K562 (cell line): ENCODE measurements around the gene LUC7L. TPM values are rescaled to one million over a fixed set of nuclear protein-coding genes. Genes with fewer than 3 reads are reported as not detected.

Experiments
- CBFA2T3 ChIP-seq: fragments of 450-650 bp; IDR thresholded peaks from 2 replicates; pipeline ENCODE4 v1.6.1; 2017
- DPF2 ChIP-seq: fragments of 450-650 bp; IDR thresholded peaks from 2 replicates; pipeline ENCODE4 v1.6.1; 2016
- ELF2 ChIP-seq: fragments of 250-450 bp; sonication (Bioruptor Pico); IDR thresholded peaks from 2 replicates; pipeline ENCODE4 v1.5.0; 2021; ENCODE audit warnings: mild to moderate bottlenecking
- ETV1 ChIP-seq: fragments of 450-650 bp; conservative IDR thresholded peaks from 2 replicates; pipeline ENCODE4 v1.6.1; 2016; ENCODE audit warnings: missing genetic modification characterization, control low read depth, low read depth, missing compliant biosample characterization
- HCFC1 ChIP-seq: IDR thresholded peaks from 2 replicates; pipeline ENCODE4 v1.6.1; 2012; ENCODE audit warnings: low read depth, low read length, improper control_type of control experiment
- KAT7 ChIP-seq: sonication (generic); formaldehyde crosslinking; IDR thresholded peaks from 2 replicates; pipeline ENCODE4 v1.8.0; 2022; ENCODE audit warnings: missing genetic modification reagents, mild to moderate bottlenecking, borderline replicate concordance
- KDM2B ChIP-seq: fragments of 250-450 bp; sonication (Bioruptor Pico); IDR thresholded peaks from 2 replicates; pipeline ENCODE4 v1.8.0; 2021; ENCODE audit warnings: mild to moderate bottlenecking, moderate library complexity
- NONO ChIP-seq, 2 experiments: fragments of 200-400 bp in 1 of 2; fragments of 450-650 bp in 1 of 2; formaldehyde crosslinking in 1 of 2; IDR thresholded peaks; 2 replicates each; pipeline ENCODE4 v1.6.1; 2017; ENCODE audit warnings: low read depth in 2 of 2, mild to moderate bottlenecking in 2 of 2, moderate library complexity in 2 of 2, low read length in 1 of 2
- PCBP1 ChIP-seq: fragments of 200-400 bp; formaldehyde crosslinking; IDR thresholded peaks from 2 replicates; pipeline ENCODE4 v1.6.1; 2018; ENCODE audit warnings: mild to moderate bottlenecking, low read depth, low read length; ENCODE audit not compliant: poor library complexity, severe bottlenecking
- POLR2H ChIP-seq: IDR thresholded peaks from 2 replicates; pipeline ENCODE4 v1.6.1; 2016; ENCODE audit warnings: missing genetic modification characterization, low read depth, mild to moderate bottlenecking, control low read depth, missing compliant biosample characterization, moderate library complexity
- ZNF165 ChIP-seq: fragments of 250-450 bp; sonication (Bioruptor Pico); IDR thresholded peaks from 2 replicates; pipeline ENCODE4 v1.4.0; 2020; ENCODE audit warnings: borderline replicate concordance
- polyA plus RNA-seq, 8 experiments: library from polyadenylated mRNA; depleted of rRNA in 4 of 8; stranded (reverse) in 5 of 8; unstranded in 3 of 8; fragments of >200 nt; fragmentation: Nextera tagmentation in 2 of 8; fragmentation: Illumina TruSeq in 1 of 8; extraction: Ambion mirVana in 2 of 8; extraction: Trizol in 1 of 8; gene quantifications; 2 replicates each; pipeline versions ENCODE4 v1.2.1 to v1.2.3, GENCODE V29; 2011 to 2014; ENCODE audit warnings: inconsistent platforms in 1 of 8, missing spikeins in 1 of 8
- total RNA-seq, 7 experiments: library from RNA; depleted of rRNA in 6 of 7; stranded (reverse); fragments of >200 nt in 6 of 7; fragmentation: Illumina TruSeq in 2 of 7; extraction: Trizol in 2 of 7; gene quantifications; 2 replicates each; pipeline versions ENCODE4 v1.2.1 to v1.2.3, GENCODE V29; 2011 to 2021; ENCODE audit warnings: low replicate concordance in 1 of 7
- TF ChIP-seq, protein P1 (sequence below): fragments of 250-450 bp; sonication (Bioruptor Pico); IDR thresholded peaks from 2 replicates; pipeline ENCODE4 v1.5.0; 2021
- TF ChIP-seq, protein P2 (sequence below): fragments of 200-800 bp; sonication (Bioruptor generic); IDR thresholded peaks from 2 replicates; pipeline ENCODE4 v1.6.1; 2017; ENCODE audit warnings: missing genetic modification characterization, missing compliant biosample characterization
- TF ChIP-seq, protein P3 (sequence below): fragments of 250-450 bp; sonication (Bioruptor Pico); IDR thresholded peaks from 2 replicates; pipeline ENCODE4 v1.4.0; 2020; ENCODE audit warnings: mild to moderate bottlenecking, moderate library complexity
- TF ChIP-seq, protein P4 (sequence below): sonication (generic); formaldehyde crosslinking; IDR thresholded peaks from 2 replicates; pipeline ENCODE4 v1.8.0; 2023; ENCODE audit warnings: mild to moderate bottlenecking, missing genetic modification reagents
- TF ChIP-seq, protein P5 (sequence below): fragments of 200-800 bp; sonication (Bioruptor generic); IDR thresholded peaks from 2 replicates; pipeline ENCODE4 v1.6.1; 2017; ENCODE audit warnings: missing genetic modification characterization, missing compliant biosample characterization

LUC7L gene
- total and polyA plus RNA-seq, 9 of the 15 experiments (the other 6 are each of a cell fraction or from before 2014, with no cell fraction given), result 1.7 to 93.3 (median 59.5) TPM

DNA sequence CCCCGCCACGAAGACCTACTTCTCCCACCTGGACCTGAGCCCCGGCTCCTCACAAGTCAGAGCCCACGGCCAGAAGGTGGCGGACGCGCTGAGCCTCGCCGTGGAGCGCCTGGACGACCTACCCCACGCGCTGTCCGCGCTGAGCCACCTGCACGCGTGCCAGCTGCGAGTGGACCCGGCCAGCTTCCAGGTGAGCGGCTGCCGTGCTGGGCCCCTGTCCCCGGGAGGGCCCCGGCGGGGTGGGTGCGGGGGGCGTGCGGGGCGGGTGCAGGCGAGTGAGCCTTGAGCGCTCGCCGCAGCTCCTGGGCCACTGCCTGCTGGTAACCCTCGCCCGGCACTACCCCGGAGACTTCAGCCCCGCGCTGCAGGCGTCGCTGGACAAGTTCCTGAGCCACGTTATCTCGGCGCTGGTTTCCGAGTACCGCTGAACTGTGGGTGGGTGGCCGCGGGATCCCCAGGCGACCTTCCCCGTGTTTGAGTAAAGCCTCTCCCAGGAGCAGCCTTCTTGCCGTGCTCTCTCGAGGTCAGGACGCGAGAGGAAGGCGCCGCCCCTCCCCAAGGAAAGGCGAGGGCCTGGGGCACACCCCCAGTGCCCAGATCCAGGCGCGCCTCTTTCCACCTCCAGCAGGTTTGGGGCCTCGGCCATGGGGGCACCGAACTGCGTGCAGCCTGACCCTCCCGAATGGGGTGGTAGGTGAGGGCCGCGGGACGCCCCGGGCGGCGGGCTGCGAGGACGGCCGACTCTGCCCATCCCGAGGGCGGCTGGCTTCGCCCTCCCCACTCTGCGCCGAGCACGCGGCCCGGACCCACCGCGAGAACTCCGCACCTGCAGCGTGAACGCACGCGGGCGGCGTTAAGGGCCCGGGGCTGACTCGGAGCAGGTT lies 48.3 kb downstream of the LUC7L start (continued):
- TF ChIP-seq, protein P1, sequence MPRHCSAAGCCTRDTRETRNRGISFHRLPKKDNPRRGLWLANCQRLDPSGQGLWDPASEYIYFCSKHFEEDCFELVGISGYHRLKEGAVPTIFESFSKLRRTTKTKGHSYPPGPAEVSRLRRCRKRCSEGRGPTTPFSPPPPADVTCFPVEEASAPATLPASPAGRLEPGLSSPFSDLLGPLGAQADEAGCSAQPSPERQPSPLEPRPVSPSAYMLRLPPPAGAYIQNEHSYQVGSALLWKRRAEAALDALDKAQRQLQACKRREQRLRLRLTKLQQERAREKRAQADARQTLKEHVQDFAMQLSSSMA (CRISPR knock-in tag), result 0 out of 2 replicates have a peak, but pooled peaks have one; percentile 7
- TF ChIP-seq ELF2 (CRISPR knock-in tag), result peak; percentile 45; the same call in 1 of the 2 replicates
- peak; percentile 70 for TF ChIP-seq PCBP1
- peak; percentile 6; the same call in 1 of the 2 replicates for TF ChIP-seq DPF2
- TF ChIP-seq POLR2H, result no peak
- peak; percentile 41; the same call in 1 of the 2 replicates for TF ChIP-seq CBFA2T3
- TF ChIP-seq, protein P2, sequence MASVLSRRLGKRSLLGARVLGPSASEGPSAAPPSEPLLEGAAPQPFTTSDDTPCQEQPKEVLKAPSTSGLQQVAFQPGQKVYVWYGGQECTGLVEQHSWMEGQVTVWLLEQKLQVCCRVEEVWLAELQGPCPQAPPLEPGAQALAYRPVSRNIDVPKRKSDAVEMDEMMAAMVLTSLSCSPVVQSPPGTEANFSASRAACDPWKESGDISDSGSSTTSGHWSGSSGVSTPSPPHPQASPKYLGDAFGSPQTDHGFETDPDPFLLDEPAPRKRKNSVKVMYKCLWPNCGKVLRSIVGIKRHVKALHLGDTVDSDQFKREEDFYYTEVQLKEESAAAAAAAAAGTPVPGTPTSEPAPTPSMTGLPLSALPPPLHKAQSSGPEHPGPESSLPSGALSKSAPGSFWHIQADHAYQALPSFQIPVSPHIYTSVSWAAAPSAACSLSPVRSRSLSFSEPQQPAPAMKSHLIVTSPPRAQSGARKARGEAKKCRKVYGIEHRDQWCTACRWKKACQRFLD, result peak; percentile 92
- TF ChIP-seq, protein P3, sequence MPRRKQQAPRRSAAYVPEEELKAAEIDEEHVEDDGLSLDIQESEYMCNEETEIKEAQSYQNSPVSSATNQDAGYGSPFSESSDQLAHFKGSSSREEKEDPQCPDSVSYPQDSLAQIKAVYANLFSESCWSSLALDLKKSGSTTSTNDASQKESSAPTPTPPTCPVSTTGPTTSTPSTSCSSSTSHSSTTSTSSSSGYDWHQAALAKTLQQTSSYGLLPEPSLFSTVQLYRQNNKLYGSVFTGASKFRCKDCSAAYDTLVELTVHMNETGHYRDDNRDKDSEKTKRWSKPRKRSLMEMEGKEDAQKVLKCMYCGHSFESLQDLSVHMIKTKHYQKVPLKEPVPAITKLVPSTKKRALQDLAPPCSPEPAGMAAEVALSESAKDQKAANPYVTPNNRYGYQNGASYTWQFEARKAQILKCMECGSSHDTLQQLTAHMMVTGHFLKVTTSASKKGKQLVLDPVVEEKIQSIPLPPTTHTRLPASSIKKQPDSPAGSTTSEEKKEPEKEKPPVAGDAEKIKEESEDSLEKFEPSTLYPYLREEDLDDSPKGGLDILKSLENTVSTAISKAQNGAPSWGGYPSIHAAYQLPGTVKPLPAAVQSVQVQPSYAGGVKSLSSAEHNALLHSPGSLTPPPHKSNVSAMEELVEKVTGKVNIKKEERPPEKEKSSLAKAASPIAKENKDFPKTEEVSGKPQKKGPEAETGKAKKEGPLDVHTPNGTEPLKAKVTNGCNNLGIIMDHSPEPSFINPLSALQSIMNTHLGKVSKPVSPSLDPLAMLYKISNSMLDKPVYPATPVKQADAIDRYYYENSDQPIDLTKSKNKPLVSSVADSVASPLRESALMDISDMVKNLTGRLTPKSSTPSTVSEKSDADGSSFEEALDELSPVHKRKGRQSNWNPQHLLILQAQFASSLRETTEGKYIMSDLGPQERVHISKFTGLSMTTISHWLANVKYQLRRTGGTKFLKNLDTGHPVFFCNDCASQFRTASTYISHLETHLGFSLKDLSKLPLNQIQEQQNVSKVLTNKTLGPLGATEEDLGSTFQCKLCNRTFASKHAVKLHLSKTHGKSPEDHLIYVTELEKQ (CRISPR knock-in tag), result no peak
- TF ChIP-seq HCFC1, result 0 out of 2 replicates have a peak, but pooled peaks have one; percentile 44
- 0 out of 2 replicates have a peak, but pooled peaks have one; percentile 11 for TF ChIP-seq ETV1 (tag)
- peak; percentile 100 for TF ChIP-seq KAT7 (CRISPR knock-in tag)
- TF ChIP-seq, protein P4, sequence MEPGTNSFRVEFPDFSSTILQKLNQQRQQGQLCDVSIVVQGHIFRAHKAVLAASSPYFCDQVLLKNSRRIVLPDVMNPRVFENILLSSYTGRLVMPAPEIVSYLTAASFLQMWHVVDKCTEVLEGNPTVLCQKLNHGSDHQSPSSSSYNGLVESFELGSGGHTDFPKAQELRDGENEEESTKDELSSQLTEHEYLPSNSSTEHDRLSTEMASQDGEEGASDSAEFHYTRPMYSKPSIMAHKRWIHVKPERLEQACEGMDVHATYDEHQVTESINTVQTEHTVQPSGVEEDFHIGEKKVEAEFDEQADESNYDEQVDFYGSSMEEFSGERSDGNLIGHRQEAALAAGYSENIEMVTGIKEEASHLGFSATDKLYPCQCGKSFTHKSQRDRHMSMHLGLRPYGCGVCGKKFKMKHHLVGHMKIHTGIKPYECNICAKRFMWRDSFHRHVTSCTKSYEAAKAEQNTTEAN (CRISPR knock-in tag), result peak; percentile 97
- peak; percentile 54 to 86; a peak in 2 of 4 replicates for TF ChIP-seq NONO (IDR thresholded peaks at IDR 0.05; ENCODE audit: low read depth in 2 of 2, low read length in 1 of 2)
- TF ChIP-seq, protein P5, sequence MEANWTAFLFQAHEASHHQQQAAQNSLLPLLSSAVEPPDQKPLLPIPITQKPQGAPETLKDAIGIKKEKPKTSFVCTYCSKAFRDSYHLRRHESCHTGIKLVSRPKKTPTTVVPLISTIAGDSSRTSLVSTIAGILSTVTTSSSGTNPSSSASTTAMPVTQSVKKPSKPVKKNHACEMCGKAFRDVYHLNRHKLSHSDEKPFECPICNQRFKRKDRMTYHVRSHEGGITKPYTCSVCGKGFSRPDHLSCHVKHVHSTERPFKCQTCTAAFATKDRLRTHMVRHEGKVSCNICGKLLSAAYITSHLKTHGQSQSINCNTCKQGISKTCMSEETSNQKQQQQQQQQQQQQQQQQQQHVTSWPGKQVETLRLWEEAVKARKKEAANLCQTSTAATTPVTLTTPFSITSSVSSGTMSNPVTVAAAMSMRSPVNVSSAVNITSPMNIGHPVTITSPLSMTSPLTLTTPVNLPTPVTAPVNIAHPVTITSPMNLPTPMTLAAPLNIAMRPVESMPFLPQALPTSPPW, result peak; percentile 77
- peak; percentile 92 for TF ChIP-seq KDM2B (CRISPR knock-in tag)
- no peak for TF ChIP-seq ZNF165 (CRISPR knock-in tag)
